Effector memory CD8-positive, alpha-beta T cell (primary cell): ENCODE results near the gene CEP78.

ENCODE experiments used
- ATAC-seq: fragments of 150-1000 bp; cut with Tn5 transposase; replicated peaks from 2 replicates; pipeline ENCODE4 v1.10.0; 2021; ENCODE audit warnings: mild to moderate bottlenecking, moderate library complexity
- DNase-seq, 3 experiments: peaks; one replicate each; pipeline ENCODE4 v3.0.0; 2021
- H3K27ac Mint-ChIP-seq, 2 donors: one replicate each; pipeline ENCODE4 v1.8.0; 2022; ENCODE audit warnings: mild to moderate bottlenecking in 2 of 2, mixed read lengths in 2 of 2, moderate library complexity in 2 of 2
- H3K27me3 Mint-ChIP-seq, 2 donors: one replicate each; pipeline ENCODE4 v1.8.0; 2022; ENCODE audit warnings: mixed read lengths in 2 of 2
- H3K36me3 Mint-ChIP-seq: one replicate; pipeline ENCODE4 v1.8.0; 2022; ENCODE audit warnings: mild to moderate bottlenecking, moderate library complexity, mixed read lengths; ENCODE audit not compliant: insufficient read depth
- H3K4me1 Mint-ChIP-seq, 2 donors: one replicate each; pipeline ENCODE4 v1.8.0; 2022; ENCODE audit warnings: low read depth in 2 of 2, mixed read lengths in 2 of 2
- H3K4me3 Mint-ChIP-seq, 2 donors: one replicate each; pipeline ENCODE4 v1.8.0; 2022; ENCODE audit warnings: mild to moderate bottlenecking in 2 of 2, mixed read lengths in 2 of 2, moderate library complexity in 2 of 2
- H3K9me3 Mint-ChIP-seq, 2 donors: one replicate each; pipeline ENCODE4 v1.8.0; 2022; ENCODE audit warnings: mixed read lengths in 2 of 2

CEP78 gene

GRCh38 chr9:78243130-78243529 lies 7.3 kb downstream of the CEP78 start:
- no peak for ATAC-seq
- no peak overlapping the region for H3K27ac Mint-ChIP-seq

DNA sequence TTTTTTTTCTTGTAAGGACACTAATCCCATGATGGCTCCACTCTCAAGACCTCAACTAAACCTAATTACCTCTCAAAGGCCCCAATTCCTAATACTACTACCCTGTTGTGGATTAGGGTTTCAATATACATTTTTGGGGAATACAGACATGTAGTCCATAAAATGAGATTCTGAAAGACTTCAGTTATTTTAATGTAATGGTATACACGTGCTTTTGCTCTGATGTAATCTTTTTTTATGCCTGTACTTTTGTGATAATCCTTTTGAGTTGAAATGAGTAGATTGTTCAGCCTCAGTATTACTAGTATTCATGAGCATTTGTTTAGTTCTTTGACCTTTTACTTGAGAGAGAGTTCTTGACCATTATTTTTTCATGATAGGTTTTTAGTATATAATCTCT lies 9.5 kb downstream of the CEP78 start:
- peaks cover 2 to 21% of the 10 kb centered on the region in 2 donors for H3K4me1 Mint-ChIP-seq
- H3K27ac Mint-ChIP-seq, result peak overlapping the region in 1 of 2 donors; percentile 26
- ATAC-seq, result no peak
- H3K4me3 Mint-ChIP-seq, result no peak overlapping the region
- H3K9me3 Mint-ChIP-seq, result no peaks in the 10 kb centered on the region
- no peaks in the 10 kb centered on the region for H3K27me3 Mint-ChIP-seq
- H3K36me3 Mint-ChIP-seq, result peaks cover 56% of the 10 kb centered on the region
- no peak for DNase-seq

More at GRCh38 chr9:78243130-78243529, 7.3 kb downstream of the CEP78 start:
- no peak for DNase-seq
- H3K9me3 Mint-ChIP-seq, result no peaks in the 10 kb centered on the region
- H3K36me3 Mint-ChIP-seq, result peaks cover 40% of the 10 kb centered on the region
- no peak overlapping the region for H3K4me3 Mint-ChIP-seq
- H3K4me1 Mint-ChIP-seq, result peaks cover 23 to 41% of the 10 kb centered on the region in 2 donors
- H3K27me3 Mint-ChIP-seq, result no peaks in the 10 kb centered on the region

DNA sequence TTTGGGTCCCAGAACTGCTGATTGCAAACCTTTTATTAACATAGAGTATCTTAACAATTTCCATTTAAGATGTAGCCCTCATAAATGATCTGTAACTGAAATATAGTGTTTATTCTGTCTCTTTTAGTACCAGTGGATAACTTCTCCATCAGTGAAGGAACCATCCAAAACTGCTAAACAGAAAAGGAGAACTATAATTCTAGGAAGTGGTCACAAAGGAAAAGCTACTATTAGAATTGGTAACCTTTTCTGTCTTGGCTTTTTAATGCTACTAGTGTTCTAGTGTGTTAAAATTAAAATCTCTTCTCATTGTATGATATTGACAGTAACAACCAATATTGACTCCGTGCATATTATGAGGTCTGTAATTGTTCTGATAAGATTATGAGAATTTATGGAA lies 12.8 kb downstream of the CEP78 start:
- ATAC-seq (no peak), DNase-seq (no peak)
- Mint-ChIP-seq H3K4me1 (peaks cover 0 to 17% of the 10 kb centered on the region in 2 donors), H3K27ac (peak overlapping the region; percentile 20 to 74), H3K36me3 (peaks cover 53% of the 10 kb centered on the region), H3K9me3 (no peaks in the 10 kb centered on the region), H3K27me3 (no peaks in the 10 kb centered on the region), H3K4me3 (no peak overlapping the region)

- ATAC-seq (no peak), DNase-seq (no peak)
- Mint-ChIP-seq H3K4me1 (peaks cover 0 to 17% of the 10 kb centered on the region in 2 donors), H3K9me3 (no peaks in the 10 kb centered on the region), H3K27me3 (no peaks in the 10 kb centered on the region), H3K36me3 (peaks cover 46% of the 10 kb centered on the region), H3K27ac (no peak overlapping the region), H3K4me3 (no peak overlapping the region)
These were observed 13.7 kb downstream of the CEP78 start for GRCh38 chr9:78249542-78249941.

GRCh38 chr9:78252616-78253015 lies 16.7 kb downstream of the CEP78 start:
- Mint-ChIP-seq H3K27ac (no peak overlapping the region), H3K4me3 (no peak overlapping the region), H3K4me1 (peaks cover 0 to 9% of the 10 kb centered on the region in 2 donors), H3K27me3 (no peaks in the 10 kb centered on the region), H3K36me3 (peaks cover 42% of the 10 kb centered on the region), H3K9me3 (no peaks in the 10 kb centered on the region)
- ATAC-seq, result no peak
- no peak for DNase-seq

GRCh38 chr9:78253285-78253684 lies 17.4 kb downstream of the CEP78 start:
- no peak overlapping the region for H3K27ac Mint-ChIP-seq
- H3K36me3 Mint-ChIP-seq, result peaks cover 36% of the 10 kb centered on the region
- no peak for DNase-seq
- H3K4me3 Mint-ChIP-seq, result no peak overlapping the region
- ATAC-seq, result no peak
- H3K4me1 Mint-ChIP-seq, result peaks cover 0 to 7% of the 10 kb centered on the region in 2 donors
- H3K9me3 Mint-ChIP-seq, result no peaks in the 10 kb centered on the region
- no peaks in the 10 kb centered on the region for H3K27me3 Mint-ChIP-seq

DNA sequence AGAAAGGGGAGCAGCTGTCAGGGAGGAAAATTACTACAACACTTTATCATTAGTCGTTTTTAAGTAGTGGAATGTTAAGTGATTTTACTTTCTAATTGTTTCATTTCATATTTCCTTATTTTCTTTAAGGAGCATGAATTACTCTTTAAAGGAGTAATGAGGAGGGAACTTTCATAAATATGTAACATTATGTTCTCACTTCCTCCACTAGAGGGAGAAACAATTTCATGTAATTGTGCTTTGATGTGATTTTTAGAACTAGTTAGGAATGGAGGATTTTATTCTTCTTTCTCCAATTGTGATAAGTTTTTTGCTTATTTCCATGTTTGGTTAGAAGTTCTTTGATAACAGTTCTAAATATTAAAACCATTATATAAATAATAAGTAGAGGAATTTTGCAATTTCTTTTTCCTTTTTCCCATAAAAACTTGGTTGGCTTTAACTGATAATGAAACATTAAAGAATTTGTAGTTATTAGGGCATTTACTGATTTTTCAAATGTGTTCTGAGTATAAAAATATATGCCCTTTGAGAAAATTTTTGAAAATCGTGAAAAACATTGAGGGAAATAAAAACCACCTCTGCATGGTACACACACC lies 25.6 kb downstream of the CEP78 start:
- no peak for ATAC-seq
- peaks cover 20% of the 10 kb centered on the region for H3K36me3 Mint-ChIP-seq

GRCh38 chr9:78262655-78263054 lies 26.8 kb downstream of the CEP78 start:
- H3K4me1 Mint-ChIP-seq, result no peaks in the 10 kb centered on the region
- H3K4me3 Mint-ChIP-seq, result no peak overlapping the region
- peaks cover 29% of the 10 kb centered on the region for H3K36me3 Mint-ChIP-seq
- ATAC-seq (no peak), DNase-seq (no peak)
- H3K9me3 Mint-ChIP-seq, result no peaks in the 10 kb centered on the region
- no peaks in the 10 kb centered on the region for H3K27me3 Mint-ChIP-seq
- H3K27ac Mint-ChIP-seq, result no peak overlapping the region

More for the DNA sequence above, 25.6 kb downstream of the CEP78 start:
- H3K27me3 Mint-ChIP-seq, result no peaks in the 10 kb centered on the region
- no peak for DNase-seq
- no peaks in the 10 kb centered on the region for H3K4me1 Mint-ChIP-seq
- H3K4me3 Mint-ChIP-seq, result no peak overlapping the region
- no peak overlapping the region for H3K27ac Mint-ChIP-seq
- H3K9me3 Mint-ChIP-seq, result no peaks in the 10 kb centered on the region

DNA sequence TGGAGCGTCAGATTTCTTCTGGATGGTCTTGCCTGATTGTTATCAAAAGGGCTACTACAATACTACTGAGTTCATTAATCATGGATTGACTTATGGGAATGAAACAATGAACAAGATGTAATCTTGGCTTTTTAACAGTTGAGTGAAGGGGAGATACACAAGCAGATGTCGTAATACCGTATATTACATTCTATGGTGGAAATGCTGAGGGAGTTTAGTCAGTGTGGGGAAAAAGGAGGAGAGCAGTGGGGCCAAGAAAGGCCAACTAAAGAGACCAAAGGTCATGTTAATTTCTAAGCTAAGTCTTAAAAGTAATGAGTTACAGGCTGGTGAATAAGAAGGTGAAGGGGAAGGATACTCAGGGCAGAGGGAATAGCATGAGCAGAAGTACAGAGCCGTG lies 32.0 kb downstream of the CEP78 start:
- DNase-seq, result no peak
- no peaks in the 10 kb centered on the region for H3K4me1 Mint-ChIP-seq
- H3K9me3 Mint-ChIP-seq, result no peaks in the 10 kb centered on the region
- H3K36me3 Mint-ChIP-seq, result peaks cover 66% of the 10 kb centered on the region
- no peak overlapping the region for H3K4me3 Mint-ChIP-seq
- no peaks in the 10 kb centered on the region for H3K27me3 Mint-ChIP-seq
- no peak overlapping the region for H3K27ac Mint-ChIP-seq
- no peak for ATAC-seq

GRCh38 chr9:78269784-78270183 lies 33.9 kb downstream of the CEP78 start:
- Mint-ChIP-seq H3K36me3 (peaks cover 57% of the 10 kb centered on the region), H3K27ac (no peak overlapping the region), H3K27me3 (no peaks in the 10 kb centered on the region), H3K4me3 (no peak overlapping the region), H3K4me1 (no peaks in the 10 kb centered on the region), H3K9me3 (no peaks in the 10 kb centered on the region)
- no peak for DNase-seq
- ATAC-seq, result no peak

- Mint-ChIP-seq H3K27me3 (no peaks in the 10 kb centered on the region), H3K4me3 (no peak overlapping the region), H3K9me3 (no peaks in the 10 kb centered on the region), H3K27ac (no peak overlapping the region), H3K36me3 (peaks cover 44% of the 10 kb centered on the region), H3K4me1 (no peaks in the 10 kb centered on the region)
- ATAC-seq (no peak), DNase-seq (no peak)
These were observed 36.4 kb downstream of the CEP78 start for GRCh38 chr9:78272307-78272706.

DNA sequence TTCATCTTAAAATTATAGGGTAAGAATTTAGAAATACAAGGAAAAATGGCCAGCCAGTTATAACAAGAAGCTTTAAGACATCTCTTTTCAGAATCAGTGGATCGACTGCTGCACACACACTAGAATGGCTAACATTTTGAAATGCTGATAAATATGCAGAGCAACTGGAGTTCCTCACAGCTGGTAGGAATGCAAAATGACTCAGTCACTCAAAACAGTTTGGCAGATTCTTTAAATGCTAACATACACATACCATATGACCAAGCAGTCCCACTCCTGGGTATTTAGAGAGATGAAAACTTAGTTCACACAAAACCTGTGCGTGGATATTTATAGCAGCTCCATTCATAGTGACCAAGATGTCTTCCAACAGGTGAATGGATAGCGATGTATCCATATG lies 37.9 kb downstream of the CEP78 start:
- H3K36me3 Mint-ChIP-seq, result peaks cover 29% of the 10 kb centered on the region
- DNase-seq (no peak), ATAC-seq (no peak)
- H3K4me1 Mint-ChIP-seq, result no peaks in the 10 kb centered on the region
- no peak overlapping the region for H3K27ac Mint-ChIP-seq
- no peaks in the 10 kb centered on the region for H3K9me3 Mint-ChIP-seq
- no peaks in the 10 kb centered on the region for H3K27me3 Mint-ChIP-seq
- H3K4me3 Mint-ChIP-seq, result no peak overlapping the region

DNA sequence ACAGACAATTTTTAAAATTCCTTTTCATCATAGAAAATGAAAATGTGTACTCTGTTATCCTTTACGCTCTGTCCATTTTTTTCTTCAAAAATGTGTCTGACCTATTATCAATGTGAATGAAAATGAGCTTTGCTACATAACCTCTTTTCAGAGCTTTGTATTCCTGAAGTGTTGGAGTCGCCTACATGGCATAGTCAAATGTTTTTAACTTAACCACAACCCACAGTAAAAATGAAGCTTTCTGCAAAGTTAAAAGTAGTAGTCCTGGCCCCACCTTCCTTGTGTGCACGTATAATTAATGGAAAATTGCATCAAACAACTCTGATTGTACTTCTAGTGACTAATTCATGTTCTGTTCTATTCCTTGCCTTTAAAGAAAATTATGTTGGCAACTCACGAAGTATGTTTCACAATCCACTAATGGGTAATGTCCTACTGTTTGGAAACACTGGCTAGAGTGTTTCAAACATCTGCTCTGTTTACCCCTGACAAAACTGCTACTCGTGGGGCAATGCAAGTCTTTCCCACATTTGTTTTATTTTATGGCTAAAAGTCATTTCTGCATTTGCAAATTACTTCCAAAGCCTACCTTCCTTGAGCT lies 42.4 kb downstream of the CEP78 start:
- ATAC-seq (no peak), DNase-seq (no peak)
- H3K9me3 Mint-ChIP-seq, result no peaks in the 10 kb centered on the region
- no peak overlapping the region for H3K4me3 Mint-ChIP-seq
- no peaks in the 10 kb centered on the region for H3K27me3 Mint-ChIP-seq
- no peaks in the 10 kb centered on the region for H3K4me1 Mint-ChIP-seq
- H3K27ac Mint-ChIP-seq, result no peak overlapping the region
- peaks cover 3% of the 10 kb centered on the region for H3K36me3 Mint-ChIP-seq

GRCh38 chr9:78278801-78279200 lies 42.9 kb downstream of the CEP78 start:
- DNase-seq (no peak), ATAC-seq (no peak)
- H3K4me1 Mint-ChIP-seq, result no peaks in the 10 kb centered on the region
- no peaks in the 10 kb centered on the region for H3K27me3 Mint-ChIP-seq
- no peaks in the 10 kb centered on the region for H3K9me3 Mint-ChIP-seq
- no peak overlapping the region for H3K4me3 Mint-ChIP-seq
- no peak overlapping the region for H3K27ac Mint-ChIP-seq
- peaks cover 3% of the 10 kb centered on the region for H3K36me3 Mint-ChIP-seq
